ENCODE results near the gene PHKG2.

- TF ChIP-seq CTCF (conservative IDR thresholded peaks at IDR 0.05; ENCODE audit: low read length): no peak
- no peak for TF ChIP-seq EZH2phosphoT487 (IDR thresholded peaks at IDR 0.05; ENCODE audit: borderline replicate concordance)
Measured at GRCh38 chr16:30766933-30767284, 18.7 kb downstream of the PHKG2 start.
